OCI-LY3 (cell line): ENCODE measurements around the gene PIK3C3.

ENCODE experiments used
- EZH2phosphoT487 ChIP-seq: fragments of 200-600 bp; shearing (Covaris generic); IDR thresholded peaks from 2 replicates; pipeline ENCODE4 v1.6.1; 2018; ENCODE audit warnings: antibody characterized with exemption, mixed run types, low read depth
- TF ChIP-seq, protein P1 (sequence below): fragments of 200-600, 300-600 bp; sonication (generic); IDR thresholded peaks from 2 replicates; pipeline ENCODE4 v1.5.1; 2014; ENCODE audit warnings: antibody characterized with exemption, low read length, low read depth

GRCh38 chr18:41921770-41922169, 33.3 kb upstream of the PIK3C3 start:
- TF ChIP-seq, protein P1, sequence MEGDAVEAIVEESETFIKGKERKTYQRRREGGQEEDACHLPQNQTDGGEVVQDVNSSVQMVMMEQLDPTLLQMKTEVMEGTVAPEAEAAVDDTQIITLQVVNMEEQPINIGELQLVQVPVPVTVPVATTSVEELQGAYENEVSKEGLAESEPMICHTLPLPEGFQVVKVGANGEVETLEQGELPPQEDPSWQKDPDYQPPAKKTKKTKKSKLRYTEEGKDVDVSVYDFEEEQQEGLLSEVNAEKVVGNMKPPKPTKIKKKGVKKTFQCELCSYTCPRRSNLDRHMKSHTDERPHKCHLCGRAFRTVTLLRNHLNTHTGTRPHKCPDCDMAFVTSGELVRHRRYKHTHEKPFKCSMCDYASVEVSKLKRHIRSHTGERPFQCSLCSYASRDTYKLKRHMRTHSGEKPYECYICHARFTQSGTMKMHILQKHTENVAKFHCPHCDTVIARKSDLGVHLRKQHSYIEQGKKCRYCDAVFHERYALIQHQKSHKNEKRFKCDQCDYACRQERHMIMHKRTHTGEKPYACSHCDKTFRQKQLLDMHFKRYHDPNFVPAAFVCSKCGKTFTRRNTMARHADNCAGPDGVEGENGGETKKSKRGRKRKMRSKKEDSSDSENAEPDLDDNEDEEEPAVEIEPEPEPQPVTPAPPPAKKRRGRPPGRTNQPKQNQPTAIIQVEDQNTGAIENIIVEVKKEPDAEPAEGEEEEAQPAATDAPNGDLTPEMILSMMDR = no peak
- TF ChIP-seq EZH2phosphoT487 = no peak
